Ascending aorta (tissue), 2 donors: ENCODE data around the gene PRKRA. TPM values are rescaled to one million over a fixed set of nuclear protein-coding genes. Genes with fewer than 3 reads are reported as not detected.
A peak's percentile ranks its signal among the peaks of the same experiment; 100 is the strongest.

ENCODE experiments used
- DNase-seq, 2 donors: peaks; one replicate each; pipeline ENCODE4 v3.0.0-alpha.2; 2019; ENCODE audit warnings: low spot score in 2 of 2
- H3K27ac ChIP-seq, 2 donors: fragments of 200-600 bp; sonication (generic); one replicate each; pipeline ENCODE4 v1.5.1; 2016 to 2017; ENCODE audit warnings: mild to moderate bottlenecking in 1 of 2
- H3K27me3 ChIP-seq: fragments of 200-600 bp; sonication (generic); one replicate; pipeline ENCODE4 v1.5.1; 2017
- H3K36me3 ChIP-seq, 2 donors: fragments of 200-600 bp; sonication (generic); one replicate each; pipeline ENCODE4 v1.5.1; 2016
- H3K4me1 ChIP-seq, 2 donors: fragments of 200-600 bp; sonication (generic); one replicate each; pipeline ENCODE4 v1.5.1; 2016 to 2017; ENCODE audit warnings: mild to moderate bottlenecking in 1 of 2
- H3K4me3 ChIP-seq, 2 donors: fragments of 200-600 bp; sonication (generic); one replicate each; pipeline ENCODE4 v1.5.1; 2016 to 2017; ENCODE audit warnings: mild to moderate bottlenecking in 1 of 2
- H3K9me3 ChIP-seq, 2 donors: fragments of 200-600 bp; sonication (generic); one replicate each; pipeline ENCODE4 v1.5.1; 2016
- intact Hi-C: fragments of 100-400 bp; cut with DNase I; formaldehyde crosslinking; loops from one replicate; pipeline ENCODE4 v1.15.1; 2023
- total RNA-seq: library from RNA; depleted of rRNA; stranded (reverse); fragments of >200 nt; gene quantifications from one replicate; pipeline ENCODE4 v1.1.0, GENCODE V29; 2016
- TF ChIP-seq, protein P1 (sequence below), 3 experiments: fragments of 200-600 bp in 2 of 3; fragments of 450-650 bp in 1 of 3; sonication (generic) in 2 of 3; IDR thresholded peaks; one replicate each; pipeline ENCODE4 v1.5.1; 2016 to 2019; ENCODE audit warnings: antibody characterized with exemption in 3 of 3, mild to moderate bottlenecking in 1 of 3, moderate library complexity in 1 of 3

Gene PRKRA
- total RNA-seq, 1 donor from 2014 or later = 75.5 TPM

DNA sequence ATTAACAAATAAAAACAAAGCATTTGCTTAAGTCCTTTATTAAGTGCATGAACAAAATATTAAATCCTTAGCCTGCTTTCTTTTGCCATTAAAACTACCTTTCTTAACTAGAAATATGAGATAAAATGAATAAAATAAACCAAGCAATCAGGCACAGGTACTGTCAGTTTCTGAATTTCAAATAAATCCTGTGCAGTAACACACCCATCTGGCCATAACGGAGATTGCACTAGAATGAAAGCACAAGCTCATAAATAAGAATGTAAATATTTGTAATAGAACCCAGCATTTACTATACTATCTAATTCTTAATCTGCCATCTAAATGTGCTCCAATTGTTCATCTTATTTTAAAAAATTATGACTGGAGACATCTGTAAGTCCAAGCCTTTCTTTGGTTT, 31.9 kb downstream of the PRKRA start:
- DNase-seq = no peak
- H3K9me3 ChIP-seq = no peaks in the 10 kb centered on the region
- TF ChIP-seq, protein P1, sequence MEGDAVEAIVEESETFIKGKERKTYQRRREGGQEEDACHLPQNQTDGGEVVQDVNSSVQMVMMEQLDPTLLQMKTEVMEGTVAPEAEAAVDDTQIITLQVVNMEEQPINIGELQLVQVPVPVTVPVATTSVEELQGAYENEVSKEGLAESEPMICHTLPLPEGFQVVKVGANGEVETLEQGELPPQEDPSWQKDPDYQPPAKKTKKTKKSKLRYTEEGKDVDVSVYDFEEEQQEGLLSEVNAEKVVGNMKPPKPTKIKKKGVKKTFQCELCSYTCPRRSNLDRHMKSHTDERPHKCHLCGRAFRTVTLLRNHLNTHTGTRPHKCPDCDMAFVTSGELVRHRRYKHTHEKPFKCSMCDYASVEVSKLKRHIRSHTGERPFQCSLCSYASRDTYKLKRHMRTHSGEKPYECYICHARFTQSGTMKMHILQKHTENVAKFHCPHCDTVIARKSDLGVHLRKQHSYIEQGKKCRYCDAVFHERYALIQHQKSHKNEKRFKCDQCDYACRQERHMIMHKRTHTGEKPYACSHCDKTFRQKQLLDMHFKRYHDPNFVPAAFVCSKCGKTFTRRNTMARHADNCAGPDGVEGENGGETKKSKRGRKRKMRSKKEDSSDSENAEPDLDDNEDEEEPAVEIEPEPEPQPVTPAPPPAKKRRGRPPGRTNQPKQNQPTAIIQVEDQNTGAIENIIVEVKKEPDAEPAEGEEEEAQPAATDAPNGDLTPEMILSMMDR (IDR thresholded peaks at IDR 0.05) = no peak
- no peak overlapping the region for H3K4me3 ChIP-seq
- peaks cover 0 to 4% of the 10 kb centered on the region in 2 donors for H3K36me3 ChIP-seq
- intact Hi-C loops = no loop called here
- H3K27me3 ChIP-seq = no peaks in the 10 kb centered on the region
- H3K27ac ChIP-seq = no peak overlapping the region
- no peaks in the 10 kb centered on the region for H3K4me1 ChIP-seq

DNA sequence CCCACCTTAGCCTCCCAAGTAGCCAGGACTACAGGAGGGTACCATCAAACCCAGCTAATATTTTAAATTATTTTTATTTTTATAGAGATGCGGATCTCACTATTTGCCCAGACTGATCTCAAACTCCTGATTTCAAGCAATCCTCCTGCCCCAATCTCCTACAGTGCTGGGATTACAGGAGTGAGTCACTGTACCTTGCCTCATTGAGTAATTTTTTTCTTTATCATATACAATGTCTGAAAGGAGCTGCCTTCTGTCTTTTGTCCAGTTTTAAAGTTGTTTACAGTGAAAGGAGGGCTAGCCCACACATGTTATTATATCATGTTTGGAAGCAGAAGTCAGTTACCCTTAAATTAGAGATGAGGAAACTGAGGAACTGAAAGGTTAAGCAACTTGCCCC, 32.5 kb downstream of the PRKRA start:
- H3K27me3 ChIP-seq = no peaks in the 10 kb centered on the region
- TF ChIP-seq, protein P1 (IDR thresholded peaks at IDR 0.05) = no peak
- no peak for DNase-seq
- intact Hi-C loops = no loop called here
- H3K4me3 ChIP-seq = no peak overlapping the region
- H3K4me1 ChIP-seq = no peaks in the 10 kb centered on the region
- H3K36me3 ChIP-seq = peaks cover 0 to 4% of the 10 kb centered on the region in 2 donors
- H3K27ac ChIP-seq = no peak overlapping the region
- H3K9me3 ChIP-seq = no peaks in the 10 kb centered on the region

DNA sequence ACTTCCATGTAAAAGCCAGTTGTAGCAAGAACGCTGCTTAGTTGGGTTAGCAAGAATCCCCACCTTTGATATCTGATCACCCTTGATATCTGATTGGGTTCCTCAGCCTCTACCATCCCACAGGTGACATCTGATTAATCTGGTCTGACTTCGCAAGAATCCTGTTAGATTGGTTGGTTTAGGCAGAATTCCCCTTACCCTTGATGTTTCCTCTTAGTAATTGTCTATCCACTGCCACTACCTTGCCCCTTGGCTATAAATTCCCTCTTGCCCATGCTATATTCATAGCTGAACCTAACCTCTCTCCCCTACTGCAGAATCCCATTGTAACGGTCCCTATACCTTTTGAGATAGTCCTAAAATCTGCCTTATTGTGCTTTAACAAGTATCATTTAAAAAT, 33.1 kb downstream of the PRKRA start:
- intact Hi-C loops = no loop called here
- TF ChIP-seq, protein P1 (IDR thresholded peaks at IDR 0.05) = no peak
- Histone ChIP-seq H3K4me3 (no peak overlapping the region), H3K36me3 (peaks cover 0 to 4% of the 10 kb centered on the region in 2 donors), H3K27me3 (no peaks in the 10 kb centered on the region), H3K9me3 (no peaks in the 10 kb centered on the region), H3K27ac (no peak overlapping the region), H3K4me1 (no peaks in the 10 kb centered on the region)
- no peak for DNase-seq

DNA sequence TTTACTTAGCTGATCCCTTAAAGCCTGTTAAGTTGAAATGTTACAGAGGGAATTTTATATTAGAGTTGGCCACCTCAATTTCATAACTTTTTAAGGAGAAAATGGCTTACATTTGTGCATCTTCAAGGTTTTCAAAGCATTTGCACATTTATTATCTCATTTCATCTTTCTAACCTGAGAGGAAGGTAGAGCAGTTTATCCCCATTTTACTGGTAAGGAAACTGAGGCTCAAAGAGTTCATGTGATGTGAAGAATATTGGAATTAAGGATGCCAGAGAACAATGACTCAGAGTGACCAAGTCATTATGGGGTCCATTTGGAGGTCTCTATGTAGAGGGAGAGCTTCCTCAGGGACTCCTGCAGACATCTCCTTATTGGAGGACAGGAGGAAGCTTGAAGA, 35.0 kb downstream of the PRKRA start:
- Histone ChIP-seq H3K27ac (no peak overlapping the region), H3K9me3 (no peaks in the 10 kb centered on the region), H3K4me3 (no peak overlapping the region), H3K4me1 (no peaks in the 10 kb centered on the region), H3K27me3 (no peaks in the 10 kb centered on the region), H3K36me3 (no peaks in the 10 kb centered on the region)
- intact Hi-C loops = loop anchor here (2.0 kb wide), 1 partner anchor 221 kb away; the partner anchor contains the start of gene OSBPL6
- DNase-seq = no peak
- TF ChIP-seq, protein P1 (IDR thresholded peaks at IDR 0.05) = no peak

DNA sequence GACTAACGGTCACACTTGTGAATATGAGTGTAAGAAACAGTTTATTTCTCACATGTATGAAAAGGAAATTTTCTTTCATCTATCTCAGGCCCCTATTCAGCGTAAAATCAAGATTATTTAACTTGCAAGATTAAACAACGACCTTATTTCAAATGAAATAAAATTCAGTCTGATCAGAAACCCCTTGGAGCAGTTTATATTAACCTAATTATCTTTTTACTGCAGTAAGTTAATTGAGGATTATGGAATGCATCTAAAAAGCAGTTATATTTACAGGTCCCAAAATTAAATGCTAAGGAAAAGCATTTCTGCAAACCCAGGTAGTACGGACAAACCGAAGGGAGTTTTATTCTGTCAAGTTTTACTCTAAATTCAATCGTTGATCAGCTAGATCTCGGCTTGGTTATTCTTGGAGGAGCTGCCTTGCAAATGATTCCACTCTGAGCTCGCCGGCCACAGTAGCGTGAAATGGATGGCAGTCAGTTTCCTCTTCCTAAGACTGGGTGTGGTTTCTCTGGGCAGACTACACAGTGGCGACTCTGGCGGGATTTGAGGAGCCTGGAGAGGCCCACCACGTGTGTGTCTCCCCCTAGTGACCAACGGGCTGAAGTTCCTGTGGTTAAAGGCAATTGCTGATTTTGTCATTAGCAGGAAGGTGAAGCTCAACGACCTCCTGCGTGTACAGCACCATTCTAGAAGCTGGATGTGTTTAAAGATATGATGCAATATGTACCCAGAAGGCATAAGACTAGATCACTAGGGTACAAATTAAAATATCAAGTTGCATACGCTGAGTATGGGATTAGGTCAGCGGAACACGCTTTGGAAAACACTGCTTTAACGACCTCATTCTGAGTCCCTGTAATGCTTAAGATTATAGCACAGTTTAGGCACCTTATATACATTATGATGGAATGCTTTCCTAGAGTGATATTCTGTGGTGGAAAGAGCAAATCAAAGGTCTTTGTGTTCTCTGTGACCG, 36.4 kb downstream of the PRKRA start:
- TF ChIP-seq, protein P1 (IDR thresholded peaks at IDR 0.05) = peak; percentile 74 to 94 (median 91)
- intact Hi-C loops = loop anchor here (1.0 to 5.0 kb wide), 4 partner anchors 17 to 302 kb away; partner anchors contain the start of genes OSBPL6 and RBM45
- peak overlapping the region; percentile 96 to 97 for H3K27ac ChIP-seq

More for the DNA sequence above, 36.4 kb downstream of the PRKRA start:
- Histone ChIP-seq H3K27me3 (no peaks in the 10 kb centered on the region), H3K36me3 (no peaks in the 10 kb centered on the region), H3K9me3 (no peaks in the 10 kb centered on the region), H3K4me3 (peak overlapping the region; percentile 79), H3K4me1 (no peaks in the 10 kb centered on the region)
- peak; percentile 69 to 95 for DNase-seq
